Measurements from ENCODE around the gene CHKA. TPM values are rescaled to one million over a fixed set of nuclear protein-coding genes. Genes with fewer than 3 reads are reported as not detected.

Gene CHKA
- total and polyA plus RNA-seq, 9 of the 15 experiments (the other 6 are each of a cell fraction or from before 2014, with no cell fraction given) = 3.6 to 37.0 (median 30.2) TPM

DNA sequence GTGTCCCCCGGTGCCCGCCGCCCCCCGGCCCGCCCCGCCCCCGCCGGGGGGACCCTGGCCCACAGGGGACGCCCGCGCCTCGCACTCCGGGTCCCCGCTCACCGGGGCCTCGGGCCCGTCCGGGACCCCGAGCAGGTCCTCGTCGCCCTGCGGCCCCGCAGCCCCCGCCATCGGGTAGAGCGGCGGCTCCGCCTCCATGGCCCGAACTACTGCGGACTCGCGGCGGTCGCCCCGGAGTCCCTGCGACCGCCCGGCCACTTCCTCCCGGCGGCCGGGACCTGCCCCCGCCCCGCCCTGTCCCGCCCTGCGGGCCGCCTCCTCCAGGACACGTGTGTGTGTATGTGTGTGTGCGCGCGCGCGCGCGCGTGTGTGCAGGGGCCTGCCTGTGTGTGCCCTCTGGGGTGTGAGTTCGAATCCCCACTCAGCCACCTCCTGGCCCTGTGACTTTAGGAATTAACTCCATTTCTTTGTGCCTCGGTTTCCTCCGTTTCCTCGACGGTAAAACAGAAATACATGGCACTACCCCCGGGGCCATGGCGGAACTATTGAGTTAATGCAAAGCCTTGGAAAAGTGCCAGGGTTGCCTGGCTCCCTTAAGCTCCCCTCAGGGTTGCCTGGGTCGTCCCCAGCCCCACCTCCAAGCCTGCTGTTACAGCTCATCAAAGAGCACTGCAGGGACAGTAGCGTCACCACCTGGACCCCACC lies 117.2 kb downstream of the CHKA start, which contains the start of gene UNC93B1 (continued):
- TF ChIP-seq, protein P1, sequence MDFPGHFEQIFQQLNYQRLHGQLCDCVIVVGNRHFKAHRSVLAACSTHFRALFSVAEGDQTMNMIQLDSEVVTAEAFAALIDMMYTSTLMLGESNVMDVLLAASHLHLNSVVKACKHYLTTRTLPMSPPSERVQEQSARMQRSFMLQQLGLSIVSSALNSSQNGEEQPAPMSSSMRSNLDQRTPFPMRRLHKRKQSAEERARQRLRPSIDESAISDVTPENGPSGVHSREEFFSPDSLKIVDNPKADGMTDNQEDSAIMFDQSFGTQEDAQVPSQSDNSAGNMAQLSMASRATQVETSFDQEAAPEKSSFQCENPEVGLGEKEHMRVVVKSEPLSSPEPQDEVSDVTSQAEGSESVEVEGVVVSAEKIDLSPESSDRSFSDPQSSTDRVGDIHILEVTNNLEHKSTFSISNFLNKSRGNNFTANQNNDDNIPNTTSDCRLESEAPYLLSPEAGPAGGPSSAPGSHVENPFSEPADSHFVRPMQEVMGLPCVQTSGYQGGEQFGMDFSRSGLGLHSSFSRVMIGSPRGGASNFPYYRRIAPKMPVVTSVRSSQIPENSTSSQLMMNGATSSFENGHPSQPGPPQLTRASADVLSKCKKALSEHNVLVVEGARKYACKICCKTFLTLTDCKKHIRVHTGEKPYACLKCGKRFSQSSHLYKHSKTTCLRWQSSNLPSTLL (IDR thresholded peaks at IDR 0.05) = no peak
- TF ChIP-seq NONO (IDR thresholded peaks at IDR 0.05; ENCODE audit: low read depth in 2 of 2, low read length in 1 of 2) (no peak), LARP7 (IDR thresholded peaks at IDR 0.05) (no peak), RBBP5 (IDR thresholded peaks at IDR 0.05; ENCODE audit: borderline replicate concordance, insufficient read depth, low read length, poor library complexity, severe bottlenecking) (peak; percentile 59), SMAD4 (CRISPR knock-in tag; conservative IDR thresholded peaks at IDR 0.05) (peak; percentile 70), ATF6 (CRISPR knock-in tag; IDR thresholded peaks at IDR 0.05) (no peak), SOX6 (IDR thresholded peaks at IDR 0.05) (peak; percentile 34; the same call in 1 of the 2 replicates), PHF20 (IDR thresholded peaks at IDR 0.05; ENCODE audit: partially characterized antibody) (no peak), ARHGAP35 (IDR thresholded peaks at IDR 0.05; ENCODE audit: partially characterized antibody) (no peak), GTF2F1 (IDR thresholded peaks at IDR 0.05; ENCODE audit: low read depth, low read length) (no peak), ZNF668 (CRISPR knock-in tag; IDR thresholded peaks at IDR 0.05) (no peak), ESRRB (CRISPR knock-in tag; IDR thresholded peaks at IDR 0.05; ENCODE audit: borderline replicate concordance) (no peak), SNIP1 (IDR thresholded peaks at IDR 0.05; ENCODE audit: low read depth) (no peak), ZC3H4 (CRISPR knock-in tag; IDR thresholded peaks at IDR 0.05; ENCODE audit: borderline replicate concordance) (no peak), ELF1 (tag; IDR thresholded peaks at IDR 0.05) (no peak), SMARCA5 (IDR thresholded peaks at IDR 0.05) (no peak), NFYB (IDR thresholded peaks at IDR 0.05; ENCODE audit: extremely low read depth, insufficient read length) (no peak), KDM5B (IDR thresholded peaks at IDR 0.05; ENCODE audit: insufficient replicate concordance, low read depth, low read length) (peak; percentile 52)
- TF ChIP-seq, protein P2, sequence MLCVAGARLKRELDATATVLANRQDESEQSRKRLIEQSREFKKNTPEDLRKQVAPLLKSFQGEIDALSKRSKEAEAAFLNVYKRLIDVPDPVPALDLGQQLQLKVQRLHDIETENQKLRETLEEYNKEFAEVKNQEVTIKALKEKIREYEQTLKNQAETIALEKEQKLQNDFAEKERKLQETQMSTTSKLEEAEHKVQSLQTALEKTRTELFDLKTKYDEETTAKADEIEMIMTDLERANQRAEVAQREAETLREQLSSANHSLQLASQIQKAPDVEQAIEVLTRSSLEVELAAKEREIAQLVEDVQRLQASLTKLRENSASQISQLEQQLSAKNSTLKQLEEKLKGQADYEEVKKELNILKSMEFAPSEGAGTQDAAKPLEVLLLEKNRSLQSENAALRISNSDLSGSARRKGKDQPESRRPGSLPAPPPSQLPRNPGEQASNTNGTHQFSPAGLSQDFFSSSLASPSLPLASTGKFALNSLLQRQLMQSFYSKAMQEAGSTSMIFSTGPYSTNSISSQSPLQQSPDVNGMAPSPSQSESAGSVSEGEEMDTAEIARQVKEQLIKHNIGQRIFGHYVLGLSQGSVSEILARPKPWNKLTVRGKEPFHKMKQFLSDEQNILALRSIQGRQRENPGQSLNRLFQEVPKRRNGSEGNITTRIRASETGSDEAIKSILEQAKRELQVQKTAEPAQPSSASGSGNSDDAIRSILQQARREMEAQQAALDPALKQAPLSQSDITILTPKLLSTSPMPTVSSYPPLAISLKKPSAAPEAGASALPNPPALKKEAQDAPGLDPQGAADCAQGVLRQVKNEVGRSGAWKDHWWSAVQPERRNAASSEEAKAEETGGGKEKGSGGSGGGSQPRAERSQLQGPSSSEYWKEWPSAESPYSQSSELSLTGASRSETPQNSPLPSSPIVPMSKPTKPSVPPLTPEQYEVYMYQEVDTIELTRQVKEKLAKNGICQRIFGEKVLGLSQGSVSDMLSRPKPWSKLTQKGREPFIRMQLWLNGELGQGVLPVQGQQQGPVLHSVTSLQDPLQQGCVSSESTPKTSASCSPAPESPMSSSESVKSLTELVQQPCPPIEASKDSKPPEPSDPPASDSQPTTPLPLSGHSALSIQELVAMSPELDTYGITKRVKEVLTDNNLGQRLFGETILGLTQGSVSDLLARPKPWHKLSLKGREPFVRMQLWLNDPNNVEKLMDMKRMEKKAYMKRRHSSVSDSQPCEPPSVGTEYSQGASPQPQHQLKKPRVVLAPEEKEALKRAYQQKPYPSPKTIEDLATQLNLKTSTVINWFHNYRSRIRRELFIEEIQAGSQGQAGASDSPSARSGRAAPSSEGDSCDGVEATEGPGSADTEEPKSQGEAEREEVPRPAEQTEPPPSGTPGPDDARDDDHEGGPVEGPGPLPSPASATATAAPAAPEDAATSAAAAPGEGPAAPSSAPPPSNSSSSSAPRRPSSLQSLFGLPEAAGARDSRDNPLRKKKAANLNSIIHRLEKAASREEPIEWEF (CRISPR knock-in tag; IDR thresholded peaks at IDR 0.05) = no peak
- TF ChIP-seq, protein P3, sequence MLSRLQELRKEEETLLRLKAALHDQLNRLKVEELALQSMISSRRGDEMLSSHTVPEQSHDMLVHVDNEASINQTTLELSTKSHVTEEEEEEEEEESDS (CRISPR knock-in tag; IDR thresholded peaks at IDR 0.05) = no peak
